Neural cell (in vitro differentiated cells): ENCODE measurements around the gene SREBF1. TPM values are rescaled to one million over a fixed set of nuclear protein-coding genes. Genes with fewer than 3 reads are reported as not detected.

ENCODE experiments used
- H2AFZ ChIP-seq: fragments of 200-600, 300-800 bp; sonication (generic), shearing (Covaris generic); 2 replicates; pipeline ENCODE4 v1.6.0; 2014; ENCODE audit warnings: low read depth, mild to moderate bottlenecking, antibody characterized with exemption, low read length, moderate library complexity
- H3F3A ChIP-seq: fragments of 200-600 bp; shearing (Covaris generic); 2 replicates; pipeline ENCODE4 v1.6.1; 2016; ENCODE audit warnings: mild to moderate bottlenecking, moderate library complexity, mixed read lengths, antibody characterized with exemption, low read length; ENCODE audit not compliant: insufficient read depth, poor library complexity, severe bottlenecking
- H3K27ac ChIP-seq: fragments of 200-600, 300-800 bp; sonication (generic), shearing (Covaris generic); 2 replicates; pipeline ENCODE4 v1.5.1; 2014; ENCODE audit warnings: mild to moderate bottlenecking, low read length, moderate library complexity
- H3K27me3 ChIP-seq: fragments of 300-800, 200-600 bp; sonication (generic), shearing (Covaris generic); 2 replicates; pipeline ENCODE4 v1.6.0; 2014; ENCODE audit warnings: mild to moderate bottlenecking, low read depth, low read length, moderate library complexity; ENCODE audit not compliant: insufficient read depth
- H3K36me3 ChIP-seq: fragments of 300-800, 200-600 bp; sonication (generic), shearing (Covaris generic); 2 replicates; pipeline ENCODE4 v1.5.1; 2014; ENCODE audit warnings: mild to moderate bottlenecking, antibody characterized with exemption, low read length, moderate library complexity; ENCODE audit not compliant: insufficient read depth
- H3K4me2 ChIP-seq: fragments of 300-800, 200-600 bp; sonication (generic), shearing (Covaris generic); 2 replicates; pipeline ENCODE4 v1.6.0; 2014; ENCODE audit warnings: mild to moderate bottlenecking, low read length
- H3K4me3 ChIP-seq: fragments of 300-800, 200-600 bp; sonication (generic), shearing (Covaris generic); 2 replicates; pipeline ENCODE4 v1.5.1; 2014; ENCODE audit warnings: mild to moderate bottlenecking, low read length, moderate library complexity
- H3K79me2 ChIP-seq: fragments of 200-600 bp; shearing (Covaris generic); replicated peaks from 2 replicates; pipeline ENCODE4 v1.6.0; 2014; ENCODE audit warnings: mild to moderate bottlenecking, low read length, moderate library complexity; ENCODE audit not compliant: insufficient read depth
- H3K9ac ChIP-seq: fragments of 300-800, 200-600 bp; sonication (generic), shearing (Covaris generic); 2 replicates; pipeline ENCODE4 v1.6.1; 2016; ENCODE audit warnings: mild to moderate bottlenecking, low read length, mixed read lengths
- H3K9me2 ChIP-seq: fragments of 200-600 bp; shearing (Covaris generic); 2 replicates; pipeline ENCODE4 v1.6.1; 2016; ENCODE audit warnings: mild to moderate bottlenecking, low read length, mixed read lengths; ENCODE audit not compliant: insufficient read depth
- H3K9me3 ChIP-seq: fragments of 200-600, 300-800 bp; sonication (generic), shearing (Covaris generic); 2 replicates; pipeline ENCODE4 v1.6.1; 2016; ENCODE audit warnings: mild to moderate bottlenecking, mixed run types, low read length, moderate library complexity, mixed read lengths
- H4K20me1 ChIP-seq: fragments of 200-600 bp; shearing (Covaris generic); 2 replicates; pipeline ENCODE4 v1.6.1; 2016; ENCODE audit warnings: mild to moderate bottlenecking, mixed run types; ENCODE audit not compliant: insufficient read depth
- CTCF ChIP-seq: fragments of 450-650 bp; IDR thresholded peaks from 2 replicates; pipeline ENCODE4 v1.5.1; 2014; ENCODE audit warnings: antibody characterized with exemption, mild to moderate bottlenecking, moderate library complexity; ENCODE audit not compliant: poor library complexity, severe bottlenecking
- EP300 ChIP-seq: fragments of 450-650 bp; conservative IDR thresholded peaks from 2 replicates; pipeline ENCODE4 v1.6.1; 2014; ENCODE audit warnings: antibody characterized with exemption, mild to moderate bottlenecking, moderate library complexity; ENCODE audit not compliant: poor library complexity, severe bottlenecking
- EZH2 ChIP-seq: fragments of 200-600, 300-800 bp; shearing (Covaris generic), sonication (generic); IDR thresholded peaks from 2 replicates; pipeline ENCODE4 v1.6.1; 2014; ENCODE audit warnings: antibody characterized with exemption, low read length, borderline replicate concordance, mild to moderate bottlenecking; ENCODE audit not compliant: insufficient read depth, poor library complexity, severe bottlenecking
- MXI1 ChIP-seq: fragments of 450-650 bp; conservative IDR thresholded peaks from 2 replicates; pipeline ENCODE4 v1.6.1; 2014; ENCODE audit warnings: antibody characterized with exemption, mild to moderate bottlenecking; ENCODE audit not compliant: poor library complexity, severe bottlenecking
- POLR2AphosphoS5 ChIP-seq: IDR thresholded peaks from 2 replicates; pipeline ENCODE4 v1.6.1; 2012
- RAD21 ChIP-seq: fragments of 450-650 bp; conservative IDR thresholded peaks from 2 replicates; pipeline ENCODE4 v1.6.1; 2014; ENCODE audit warnings: antibody characterized with exemption, mild to moderate bottlenecking, moderate library complexity
- REST ChIP-seq: IDR thresholded peaks from 2 replicates; pipeline ENCODE4 v1.6.1; 2012; ENCODE audit warnings: borderline replicate concordance
- SMC3 ChIP-seq: fragments of 450-650 bp; conservative IDR thresholded peaks from 2 replicates; pipeline ENCODE4 v1.6.1; 2014; ENCODE audit warnings: antibody characterized with exemption, mild to moderate bottlenecking, moderate library complexity; ENCODE audit not compliant: poor library complexity
- TAF1 ChIP-seq: IDR thresholded peaks from 2 replicates; pipeline ENCODE4 v1.6.1; 2012; ENCODE audit warnings: low read depth
- polyA plus RNA-seq: library from polyadenylated mRNA; depleted of rRNA; stranded (reverse); fragments of >200 nt; gene quantifications from 2 replicates; pipeline ENCODE4 v1.2.3, GENCODE V29; 2014

The SREBF1 gene
- polyA plus RNA-seq, 1 donor from 2014 or later = 22.5 TPM

- peaks cover 87% of the 10 kb centered on the region for H3K79me2 ChIP-seq
- no peaks in the 10 kb centered on the region for H3K9me3 ChIP-seq
- no peaks in the 10 kb centered on the region for H3K27me3 ChIP-seq
- TF ChIP-seq MXI1 (no peak), REST (no peak), CTCF (no peak), SMC3 (no peak), EP300 (no peak), RAD21 (no peak), TAF1 (no peak), POLR2AphosphoS5 (no peak), EZH2 (no peak)
- no peaks in the 10 kb centered on the region for H3K9me2 ChIP-seq
- H4K20me1 ChIP-seq = peaks cover 25% of the 10 kb centered on the region
- no peak overlapping the region for H2AFZ ChIP-seq
- H3K9ac ChIP-seq = no peak overlapping the region
- H3K4me3 ChIP-seq = no peak overlapping the region
- H3F3A ChIP-seq = no peaks in the 10 kb centered on the region
- H3K4me2 ChIP-seq = no peak overlapping the region
- H3K27ac ChIP-seq = no peak overlapping the region
- no peaks in the 10 kb centered on the region for H3K36me3 ChIP-seq
These were observed 64.6 kb downstream of the SREBF1 start for GRCh38 chr17:17772231-17772630.

- Histone ChIP-seq H3K27ac (peak overlapping the region; percentile 73), H3K9ac (no peak overlapping the region), H3K9me3 (no peaks in the 10 kb centered on the region), H3F3A (no peaks in the 10 kb centered on the region), H3K9me2 (no peaks in the 10 kb centered on the region), H3K79me2 (peaks cover 81% of the 10 kb centered on the region), H4K20me1 (peaks cover 20% of the 10 kb centered on the region), H3K4me2 (no peak overlapping the region), H3K4me3 (no peak overlapping the region), H3K27me3 (no peaks in the 10 kb centered on the region), H2AFZ (no peak overlapping the region), H3K36me3 (no peaks in the 10 kb centered on the region)
- no peak for TF ChIP-seq TAF1
- TF ChIP-seq RAD21 = no peak
These were observed 65.1 kb downstream of the SREBF1 start for GRCh38 chr17:17771498-17772201.
